Posterior vena cava (tissue), 2 donors: ENCODE measurements around the gene ST3GAL4. TPM values are rescaled to one million over a fixed set of nuclear protein-coding genes. Genes with fewer than 3 reads are reported as not detected.
"Not testable (repeated sequence)": the region's sequence is repeated elsewhere in the genome, so short reads cannot be mapped to it uniquely, and the experiment has no call there.

Experiments used
- DNase-seq: peaks from one replicate; pipeline ENCODE4 v3.0.0-alpha.2; 2020; ENCODE audit warnings: low spot score
- intact Hi-C, 2 donors: fragments of 100-400 bp; cut with DNase I; formaldehyde crosslinking; loops; one replicate each; pipeline versions ENCODE4 v1.14.1 to v1.14.2; 2022 to 2023
- total RNA-seq, 2 donors: library from RNA; stranded (reverse); fragmentation: NEBNext Ultra II Directional; extraction: Animal tissue kit (Norgen Biotek cat#: 25700); gene quantifications; one replicate each; pipeline ENCODE4 v1.2.1, GENCODE V29; 2021
- donor health status: DM: yes; HTN: yes; CAD: no.
- donor health status: DM: yes; HTN: yes; CAD: no.

The ST3GAL4 gene
- total RNA-seq, 2 donors from 2014 or later, result 36.8 to 44.6 TPM

DNA sequence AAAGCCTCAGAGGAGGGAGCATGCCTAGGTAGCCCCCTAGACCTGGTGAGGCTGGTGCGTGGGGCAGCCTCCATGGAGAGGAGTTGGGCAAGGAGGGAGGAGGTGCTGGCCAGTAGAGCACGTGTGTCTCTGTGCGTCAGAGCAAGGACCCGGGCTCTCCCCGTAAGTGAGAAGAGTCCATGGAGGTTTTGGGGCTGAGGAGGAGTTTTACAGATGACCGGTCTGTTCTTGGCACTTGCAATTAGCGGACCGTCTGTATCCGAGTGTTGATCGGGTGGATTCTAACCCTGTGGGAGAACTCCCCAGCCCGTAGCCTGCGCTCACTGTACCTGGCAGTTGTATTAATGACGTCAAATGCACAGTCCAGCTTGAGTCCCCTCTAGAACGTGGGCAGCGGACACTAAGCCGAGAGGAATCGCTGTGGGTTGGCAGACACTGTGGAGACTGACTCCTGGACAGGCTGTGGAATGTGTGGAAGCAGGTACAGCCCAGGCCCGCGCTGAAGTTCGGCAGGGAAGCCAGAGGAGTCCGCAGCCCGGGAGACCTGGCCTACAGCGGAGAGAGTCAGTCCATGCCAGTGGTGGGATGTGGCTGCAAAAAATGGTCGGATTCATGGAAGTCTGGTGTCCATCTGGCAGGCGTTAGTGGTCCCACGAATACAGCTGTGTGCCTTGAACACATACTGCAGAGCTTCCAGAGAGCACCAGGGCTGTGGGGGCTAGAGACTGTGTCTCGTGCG is 19.2 kb downstream of the ST3GAL4 start:
- DNase-seq, result peak; percentile 31
- intact Hi-C loops, result not testable (repeated sequence)

DNA sequence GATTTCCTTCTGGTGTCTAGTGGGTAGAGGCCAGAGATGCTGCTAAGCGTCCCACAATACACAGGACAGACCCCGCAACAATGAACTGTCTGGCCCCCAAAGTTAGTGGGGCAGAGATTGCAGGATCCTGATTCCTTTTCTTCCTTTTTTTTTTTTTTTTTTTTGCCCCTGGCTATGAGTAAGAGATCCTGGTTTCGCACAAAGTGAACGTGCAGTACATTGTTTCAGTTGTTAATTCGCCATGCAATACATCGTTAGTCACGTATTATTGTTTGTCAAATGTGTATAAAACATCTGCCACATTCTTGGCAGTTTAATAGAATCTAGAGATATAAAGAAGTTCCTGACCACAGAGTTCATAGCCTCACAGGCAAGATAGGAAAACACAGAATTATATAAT is 20.2 kb downstream of the ST3GAL4 start:
- intact Hi-C loops, result no loop called here
- no peak for DNase-seq

DNA sequence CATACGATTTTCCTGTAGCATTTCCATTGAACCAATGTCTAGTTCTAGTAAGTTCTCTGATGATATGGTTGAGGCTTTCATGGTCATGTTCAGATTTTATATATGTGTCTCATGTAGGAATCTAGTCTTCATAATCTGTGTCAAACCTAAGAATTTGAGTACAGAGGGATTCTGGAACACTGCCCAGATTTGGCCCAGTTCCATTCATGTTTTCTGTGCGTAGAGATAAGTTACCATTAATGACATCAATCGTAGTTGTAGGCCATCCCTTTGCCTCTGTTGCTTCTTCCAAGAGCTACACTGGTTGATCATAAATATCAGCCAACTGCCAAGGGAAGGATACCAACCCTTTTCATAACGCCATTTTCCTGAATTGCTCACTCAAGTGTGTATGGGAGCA is 23.3 kb downstream of the ST3GAL4 start:
- intact Hi-C loops, result no loop called here
- DNase-seq, result peak; percentile 5

DNA sequence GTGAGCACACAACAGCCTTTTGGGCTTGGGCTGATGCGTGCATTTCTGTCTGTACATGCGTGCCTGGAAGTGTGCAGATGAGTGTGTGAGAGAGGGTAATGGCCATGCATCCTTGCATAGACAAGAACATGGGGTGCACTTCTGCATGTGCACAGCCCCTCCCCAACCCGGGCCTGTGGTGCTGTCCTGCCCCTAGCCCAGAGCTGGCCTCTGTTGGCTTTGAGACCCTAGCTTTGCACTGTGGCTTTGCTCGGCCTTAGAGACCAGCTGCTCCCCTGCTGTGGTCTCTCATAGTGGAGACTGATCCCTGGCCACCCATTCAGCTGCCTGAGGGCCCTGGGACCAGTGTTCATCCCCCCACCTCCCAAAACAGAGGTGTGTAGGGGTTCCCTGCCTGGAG is 25.4 kb downstream of the ST3GAL4 start:
- intact Hi-C loops, result no loop called here
- peak; percentile 29 for DNase-seq

DNA sequence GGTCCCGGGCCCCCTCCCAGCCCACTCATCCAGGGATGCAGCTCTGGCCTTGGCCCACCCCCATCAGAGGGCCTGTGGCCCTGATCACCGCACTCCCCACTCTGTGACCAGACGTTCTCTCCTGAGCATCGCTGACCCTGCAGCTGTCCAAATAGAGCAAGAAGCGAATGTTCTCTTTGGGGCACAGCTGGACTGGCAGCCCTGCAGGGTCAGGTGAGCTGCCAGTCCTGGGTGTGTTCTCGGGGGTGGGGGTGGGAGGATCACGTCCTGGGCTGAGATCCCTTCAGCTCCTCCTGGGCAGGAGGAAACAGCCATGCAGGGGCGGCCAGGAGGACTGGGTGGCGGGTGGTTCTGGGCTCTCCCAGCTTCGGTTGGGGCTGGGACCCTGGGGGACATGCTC is 26.5 kb downstream of the ST3GAL4 start:
- DNase-seq, result peak; percentile 29
- intact Hi-C loops, result not testable (repeated sequence)

DNA sequence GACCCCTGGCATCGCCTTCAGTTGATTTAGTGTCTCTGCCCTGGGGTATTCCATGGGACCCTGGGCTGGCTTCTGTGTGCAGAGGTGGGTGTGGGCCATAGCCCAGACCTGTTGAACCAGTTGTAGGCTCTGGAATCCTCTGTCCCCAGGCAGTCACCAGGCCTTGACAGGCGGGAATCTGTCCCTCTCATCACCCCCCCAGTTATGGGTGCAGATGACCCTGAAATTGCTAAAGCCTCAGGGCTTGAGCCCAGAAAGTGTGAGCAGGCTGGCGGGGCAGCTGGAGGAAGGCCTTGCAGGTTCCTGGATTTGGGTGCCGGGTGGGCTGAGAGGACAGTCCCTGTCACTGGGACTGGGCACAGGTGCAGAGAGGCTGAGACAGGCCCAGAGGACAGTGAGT is 27.2 kb downstream of the ST3GAL4 start:
- intact Hi-C loops, result not testable (repeated sequence)
- peak; percentile 31 for DNase-seq

DNA sequence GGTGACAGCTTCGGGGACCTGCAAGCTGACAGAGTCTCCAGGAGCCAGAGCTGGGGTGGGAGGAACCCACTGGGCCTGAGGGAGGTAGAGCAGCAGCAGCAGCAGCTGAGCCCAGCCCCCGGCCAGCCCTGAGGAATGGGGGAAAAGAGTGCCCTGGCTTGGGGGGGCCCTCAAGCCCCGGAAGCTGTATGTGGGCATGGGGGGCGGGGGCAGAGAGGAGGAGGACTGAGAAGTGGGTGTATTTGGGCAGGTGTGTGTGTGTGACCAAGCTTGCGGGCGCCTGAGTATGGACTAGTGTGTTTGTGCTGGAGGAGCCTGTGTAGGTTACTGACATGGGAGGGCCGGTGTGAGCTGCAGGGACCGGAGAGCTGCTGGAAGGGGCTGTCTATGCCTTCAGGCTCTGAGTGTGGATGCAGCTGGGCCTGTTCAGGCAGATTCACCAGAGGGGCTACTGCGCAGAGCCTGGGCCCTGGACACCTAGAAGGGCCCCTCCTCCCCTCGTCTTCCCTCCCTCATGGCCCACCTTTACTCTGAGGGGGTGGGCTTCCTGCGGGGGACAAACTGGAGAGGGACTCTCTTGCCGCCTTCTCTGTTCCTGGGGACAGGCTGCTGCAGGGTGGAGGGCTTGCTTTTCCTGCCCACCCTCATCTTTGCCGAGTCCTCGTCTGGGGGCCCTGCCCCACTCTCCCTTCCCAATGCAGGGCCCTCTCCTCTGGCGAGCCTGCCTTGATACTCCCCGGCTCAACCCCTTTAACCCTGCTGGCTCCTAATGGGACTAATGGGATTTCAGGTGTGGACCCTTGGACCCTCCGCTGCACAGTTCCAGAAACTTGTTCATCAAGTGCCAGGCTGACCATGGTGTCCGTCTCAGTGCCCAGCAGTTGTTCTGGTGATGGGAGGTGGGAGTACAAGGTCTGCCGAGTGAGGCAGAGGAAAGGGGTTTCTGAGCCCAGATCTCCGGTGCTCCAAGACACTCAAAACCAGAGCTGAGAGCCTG is 28.2 kb downstream of the ST3GAL4 start:
- DNase-seq, result peak; percentile 71
- intact Hi-C loops, result no loop called here

DNA sequence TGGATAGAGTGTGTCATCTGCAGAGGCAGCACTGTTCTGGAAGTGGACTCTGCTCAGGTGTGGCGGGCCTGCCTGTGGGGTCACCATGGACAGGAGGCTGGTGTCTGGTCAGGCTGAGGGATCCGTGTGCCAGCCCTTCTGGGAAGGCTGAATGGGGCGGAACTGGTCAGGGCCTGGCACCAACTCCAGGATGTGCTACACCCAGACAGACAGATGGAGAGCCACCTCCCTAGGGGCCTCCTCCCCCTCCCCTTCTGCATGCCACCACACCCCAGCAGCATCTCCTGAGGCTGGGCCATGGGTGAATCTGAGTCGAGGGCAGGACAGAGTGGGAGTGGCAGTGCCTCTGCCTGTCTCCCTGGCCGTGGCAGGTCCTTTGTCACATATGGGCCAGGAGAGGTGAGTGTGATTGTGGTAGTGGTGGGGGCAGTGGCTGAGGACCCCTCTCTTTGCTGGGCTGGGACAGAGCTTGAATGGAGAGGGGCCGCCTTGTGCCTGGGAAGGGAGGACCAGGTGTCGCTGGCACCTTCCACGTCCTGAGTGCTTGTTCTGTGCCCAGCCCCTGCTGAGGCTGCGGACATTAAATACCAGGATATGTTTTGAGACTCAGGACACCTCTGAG is 29.1 kb downstream of the ST3GAL4 start:
- DNase-seq, result peak; percentile 65
- intact Hi-C loops, result no loop called here

DNA sequence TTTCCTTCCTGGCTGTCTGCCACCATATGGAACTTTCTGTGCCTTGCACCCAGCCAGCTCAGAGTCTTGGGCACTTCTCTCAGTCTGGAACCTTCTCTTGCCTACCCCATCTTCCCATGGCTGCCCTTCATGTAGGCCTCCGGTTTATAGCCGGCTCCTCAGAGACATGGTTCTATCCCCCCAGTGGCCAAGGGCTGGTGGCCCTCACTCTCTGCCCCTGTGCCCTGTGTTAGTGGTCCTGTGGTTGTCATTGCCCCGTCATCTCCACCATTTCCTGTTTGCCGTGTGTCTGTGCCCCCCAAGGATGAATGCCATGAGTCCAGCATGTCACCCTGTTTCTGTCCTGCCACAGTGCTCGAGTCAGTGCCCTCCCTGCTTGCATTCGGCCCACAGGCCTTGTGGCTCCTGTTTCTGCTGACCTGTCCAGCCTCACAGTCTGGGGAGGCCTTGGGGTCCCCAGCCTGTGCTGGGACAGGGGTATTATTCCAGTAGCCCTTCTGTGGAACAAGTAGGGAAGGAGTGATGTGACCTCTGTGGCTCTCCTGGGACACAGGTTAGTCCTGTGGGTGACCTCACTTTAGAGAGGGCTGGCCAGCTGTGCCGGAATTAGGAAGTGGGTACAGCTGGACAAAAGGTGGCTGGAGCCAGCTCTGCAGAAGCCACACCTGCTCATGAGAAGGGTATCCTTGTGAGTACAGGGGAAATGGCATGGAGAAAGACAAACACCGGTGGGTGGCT is 30.7 kb downstream of the ST3GAL4 start:
- DNase-seq, result peak; percentile 62
- intact Hi-C loops, result no loop called here

DNA sequence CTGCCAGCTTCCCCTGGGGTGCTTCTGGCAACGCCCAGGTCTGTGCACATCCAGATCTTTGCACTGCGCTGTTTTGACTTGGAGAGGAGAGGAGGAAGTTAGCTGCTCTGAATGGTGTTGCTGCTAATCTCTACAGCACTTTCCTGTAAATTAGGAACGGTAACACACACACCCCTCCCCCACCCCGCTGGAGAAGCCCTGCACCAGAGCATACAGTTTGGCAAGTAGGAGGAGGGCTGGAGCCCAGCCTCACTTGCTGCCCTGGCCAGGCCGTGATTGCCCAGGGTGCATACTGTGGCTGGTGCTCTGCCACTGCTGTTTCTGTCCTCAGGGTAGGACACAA is 31.2 kb downstream of the ST3GAL4 start:
- intact Hi-C loops, result not testable (repeated sequence)
- DNase-seq, result peak; percentile 78

DNA sequence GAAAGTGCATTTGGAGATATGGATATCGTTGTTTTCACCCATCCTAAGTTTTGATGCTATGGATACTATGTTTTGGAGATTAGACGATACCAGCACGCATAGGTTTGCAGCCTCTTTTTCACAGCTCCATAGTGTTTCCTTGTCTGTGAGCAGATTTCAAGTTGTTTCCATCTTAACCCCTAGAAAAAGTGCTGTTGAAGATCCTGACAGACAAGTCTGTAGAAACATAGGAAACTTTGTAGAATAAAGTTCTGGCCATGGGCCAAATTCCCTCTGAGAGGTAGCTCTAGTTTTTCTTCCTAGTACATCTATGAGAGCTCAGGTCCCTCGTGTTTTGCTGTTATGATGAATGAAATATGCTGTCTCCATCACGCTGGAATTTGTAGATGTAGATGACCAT is 32.4 kb downstream of the ST3GAL4 start:
- DNase-seq, result no peak
- intact Hi-C loops, result no loop called here

DNA sequence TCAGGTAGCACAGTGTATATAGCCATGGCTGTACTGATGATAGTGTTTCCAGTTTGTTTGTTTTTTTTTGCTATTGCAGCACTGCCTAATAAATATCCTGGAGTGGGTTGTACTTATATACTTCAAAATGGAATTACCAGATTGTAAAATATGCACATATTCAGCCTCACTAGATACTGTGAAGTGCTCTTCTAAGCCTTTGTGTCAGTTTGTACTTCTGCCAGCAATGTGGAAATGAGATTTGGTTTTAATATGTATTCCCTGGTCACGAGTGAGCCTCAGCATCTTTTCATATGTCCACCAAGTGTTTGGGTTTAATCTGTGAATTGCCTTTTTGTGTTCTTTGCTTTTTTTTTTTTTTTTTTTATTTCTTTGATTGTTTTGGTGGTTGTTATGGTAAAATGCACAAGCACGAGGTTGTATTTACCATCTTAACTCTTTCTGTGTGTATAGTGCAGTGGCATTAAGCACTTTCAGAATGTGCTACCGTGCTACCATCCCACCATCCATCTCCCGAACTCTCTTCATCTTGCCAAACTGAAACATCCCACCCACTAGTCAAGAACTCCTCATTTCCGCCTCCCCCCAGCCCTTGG is 34.9 kb downstream of the ST3GAL4 start:
- intact Hi-C loops, result no loop called here

DNA sequence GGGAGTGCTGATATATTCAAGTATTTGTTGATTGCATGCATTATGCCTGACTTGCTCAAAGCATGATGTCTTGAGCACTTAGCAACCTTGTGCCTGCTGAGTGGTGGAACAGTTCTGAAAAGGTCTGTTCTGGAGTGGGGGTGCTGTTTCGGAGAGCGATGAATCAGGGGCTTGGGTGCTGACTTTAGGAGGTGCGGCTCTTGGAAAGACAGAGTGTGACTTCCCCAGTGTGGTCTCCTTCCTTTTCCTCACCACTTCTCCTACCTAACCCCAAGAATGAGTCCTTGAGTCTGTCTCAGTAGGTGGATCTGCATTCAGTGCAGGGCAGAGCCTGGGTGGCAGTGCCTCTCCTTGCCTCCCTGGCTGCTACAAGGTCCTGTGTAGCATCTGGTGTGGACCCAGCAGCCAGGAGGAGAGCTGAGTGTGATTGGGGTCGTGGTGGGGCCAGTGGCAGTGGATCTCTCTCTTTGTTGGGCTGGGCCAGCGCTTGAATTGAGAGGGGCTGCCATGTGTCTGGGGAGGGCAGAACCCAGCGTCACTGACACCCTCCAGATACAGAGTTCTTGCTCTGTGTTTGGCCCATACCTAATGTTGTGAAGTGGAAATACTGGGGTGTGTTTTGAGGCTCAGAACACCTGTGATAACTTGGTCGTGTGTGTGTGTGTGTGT is 35.9 kb downstream of the ST3GAL4 start:
- intact Hi-C loops, result no loop called here
- peak; percentile 61 for DNase-seq

More for the DNA sequence above, 34.9 kb downstream of the ST3GAL4 start:
- DNase-seq, result no peak

DNA sequence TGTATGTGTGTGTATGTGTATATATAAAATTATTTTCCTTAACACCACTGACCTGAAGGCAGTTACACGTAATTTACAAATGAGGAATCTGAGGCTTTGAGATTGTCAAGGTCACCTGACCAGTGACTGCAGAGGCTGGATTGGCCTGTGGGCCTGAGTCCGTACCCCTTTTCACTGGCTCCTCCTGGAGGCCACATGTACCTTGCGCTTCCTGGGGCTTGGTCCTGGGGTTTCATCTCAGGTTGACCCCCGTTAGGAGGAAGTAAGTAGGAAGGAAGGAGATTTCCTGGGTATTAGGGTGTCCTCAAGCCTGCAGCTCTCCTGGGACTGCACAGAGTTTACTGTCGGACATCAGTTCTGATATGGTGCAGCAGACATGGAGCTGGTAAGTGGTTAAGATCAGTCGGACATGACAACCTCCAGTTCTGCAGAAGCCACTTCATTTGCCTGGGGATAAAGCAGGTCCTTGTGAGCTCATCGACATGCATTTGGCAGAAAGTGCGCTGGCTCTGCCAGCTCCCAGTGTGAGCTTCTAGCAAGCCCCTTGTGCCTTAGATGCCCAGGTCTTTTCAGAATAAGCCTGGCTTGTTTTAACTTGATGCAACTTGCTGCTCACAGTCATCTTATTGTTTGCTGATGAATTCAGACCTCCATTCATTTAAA is 36.6 kb downstream of the ST3GAL4 start:
- DNase-seq, result peak; percentile 81
- intact Hi-C loops, result no loop called here

DNA sequence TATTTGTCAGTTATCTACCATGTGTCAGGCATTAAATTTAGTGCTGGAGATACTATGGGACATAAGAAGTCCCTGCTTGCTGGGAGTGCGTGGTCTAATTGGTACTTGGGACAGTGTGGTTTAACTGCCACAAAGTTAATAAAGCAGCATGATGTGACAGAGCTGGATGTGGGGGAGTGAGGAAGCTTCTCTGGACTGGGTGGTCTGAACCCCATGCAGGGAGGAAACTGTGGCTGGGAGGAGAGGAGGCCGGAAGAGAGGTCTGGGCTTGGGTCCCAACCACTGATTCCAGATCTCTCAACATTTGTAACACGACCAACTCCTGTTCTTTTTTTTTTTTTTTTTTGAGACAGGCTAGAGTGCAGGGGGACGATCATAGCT is 37.1 kb downstream of the ST3GAL4 start:
- intact Hi-C loops, result no loop called here
- DNase-seq, result peak; percentile 41

DNA sequence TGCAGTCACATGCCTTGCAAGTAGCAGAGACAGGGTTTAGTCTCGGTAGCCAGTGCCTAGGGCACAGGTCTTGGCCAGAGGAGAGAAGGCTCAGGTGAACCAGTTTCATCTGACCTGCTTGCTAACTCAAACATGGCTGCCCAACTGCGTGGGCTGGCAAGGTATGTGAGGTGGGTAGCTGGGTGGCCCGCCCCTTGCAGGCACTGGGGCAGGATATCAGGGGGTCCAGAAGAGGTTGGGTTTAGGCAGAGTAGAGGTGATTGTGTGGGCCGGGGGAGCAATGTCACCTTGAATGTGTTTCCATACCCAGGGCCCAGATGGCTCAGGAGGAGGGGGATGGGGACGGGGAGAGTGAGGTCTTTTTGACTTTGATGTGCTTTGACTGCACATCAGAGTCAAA is 37.7 kb downstream of the ST3GAL4 start:
- peak; percentile 44 for DNase-seq
- intact Hi-C loops, result no loop called here

DNA sequence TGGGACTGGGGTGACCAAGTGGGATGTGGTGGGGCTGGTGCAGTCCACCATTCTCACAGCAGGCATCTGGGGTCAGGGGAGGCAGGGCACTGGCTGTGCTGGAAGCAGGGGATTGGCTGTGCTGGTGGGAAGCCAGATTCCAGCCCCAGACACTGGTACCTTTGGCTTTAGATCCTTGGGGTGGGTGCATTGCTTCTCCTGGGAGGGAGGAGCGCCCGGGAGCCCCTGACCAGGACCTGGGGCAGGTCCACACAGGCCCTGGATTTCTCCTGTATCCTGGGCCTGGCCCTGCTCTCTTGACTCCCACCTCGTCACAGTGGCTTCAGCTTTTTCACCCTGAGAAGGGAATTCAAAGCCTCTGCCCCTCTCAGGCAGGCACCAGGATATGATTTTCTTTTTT is 38.5 kb downstream of the ST3GAL4 start:
- DNase-seq, result peak; percentile 40
- intact Hi-C loops, result no loop called here

DNA sequence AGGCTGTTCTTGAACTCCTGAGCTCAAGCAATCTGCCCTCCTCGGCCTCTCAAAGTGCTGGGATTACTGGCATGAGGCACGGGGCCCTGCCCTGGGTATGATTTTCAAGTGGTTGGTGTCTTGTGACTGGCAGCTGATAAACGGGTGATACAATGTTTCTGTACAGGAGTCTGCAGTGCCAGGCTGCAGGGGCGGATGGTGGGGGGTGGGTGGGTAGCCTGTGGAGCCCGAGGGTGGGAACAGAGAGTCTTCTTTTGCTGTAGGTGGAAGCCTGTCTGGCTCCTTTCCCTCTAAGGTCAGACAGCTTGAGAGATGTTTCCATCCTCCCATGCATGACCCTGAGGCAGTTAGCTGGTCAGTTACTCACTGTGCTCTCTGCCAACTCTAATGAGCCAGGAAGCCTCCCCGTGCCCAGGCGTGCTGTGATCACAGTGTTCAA is 39.2 kb downstream of the ST3GAL4 start:
- intact Hi-C loops, result not testable (repeated sequence)
- peak; percentile 58 for DNase-seq
